Activated T-cell treated with anti-CD3 and anti-CD28 coated beads, Interleukin-2, amount 50 U/mL, for 4 hours (primary cell): ENCODE results near the gene PTPRA. TPM values are rescaled to one million over a fixed set of nuclear protein-coding genes. Genes with fewer than 3 reads are reported as not detected.

ENCODE experiments used
- total RNA-seq, 3 donors: library from RNA; stranded (reverse); gene quantifications; one replicate each; pipeline ENCODE4 v1.2.1, GENCODE V29; 2021

PTPRA gene
- total RNA-seq, 3 donors from 2014 or later = 28.2 to 34.5 (median 32.3) TPM

Other genes with a start within 250 kb of the PTPRA start
- gene NOP56, start 220.8 kb upstream of the PTPRA start, total RNA-seq = 1,000 to 10,000 TPM; 1,094 to 1,238 (median 1,145) TPM
- gene IDH3B, start 209.3 kb upstream of the PTPRA start, total RNA-seq = 100 to 1,000 TPM; 150 to 160 (median 158) TPM
- gene EBF4, start 180.7 kb upstream of the PTPRA start, total RNA-seq = 1 to 10 TPM in 1 of 3 donors, under 1 TPM in 2; 0.33 to 1.1 (median 0.76) TPM
- gene CPXM1, start 72.9 kb upstream of the PTPRA start, total RNA-seq = 1 to 10 TPM in 1 of 3 donors, under 1 TPM in 2; 0.95 to 3.8 (median 0.98) TPM
- not detected for gene C20orf141, start 58.5 kb upstream of the PTPRA start, total RNA-seq
- not detected for gene TMEM239, start 57.1 kb upstream of the PTPRA start, total RNA-seq
- 10 to 100 TPM; 12.1 to 16.8 (median 12.9) TPM for gene PCED1A, start 32.8 kb upstream of the PTPRA start, total RNA-seq
- gene VPS16, start 32.7 kb upstream of the PTPRA start, total RNA-seq = 10 to 100 TPM; 39.9 to 42.4 (median 41.6) TPM
- gene GNRH2, start 170.1 kb downstream of the PTPRA start, total RNA-seq = 1 to 10 TPM in 1 of 3 donors, under 1 TPM in 2; 0.46 to 3.0 (median 0.90) TPM
- gene MRPS26, start 172.6 kb downstream of the PTPRA start, total RNA-seq = 100 to 1,000 TPM; 117 to 148 (median 124) TPM
- under 1 TPM in 1 of 3 donors, not detected in 2; 0.60 TPM for gene OXT, start 198.1 kb downstream of the PTPRA start, total RNA-seq
- gene AVP, start 211.2 kb downstream of the PTPRA start, total RNA-seq = not detected